Measurements from ENCODE around the gene CST5. TPM values are rescaled to one million over a fixed set of nuclear protein-coding genes. Genes with fewer than 3 reads are reported as not detected.

CST5 gene
- total and polyA plus RNA-seq, 2 experiments from 2014 or later = not detected

DNA sequence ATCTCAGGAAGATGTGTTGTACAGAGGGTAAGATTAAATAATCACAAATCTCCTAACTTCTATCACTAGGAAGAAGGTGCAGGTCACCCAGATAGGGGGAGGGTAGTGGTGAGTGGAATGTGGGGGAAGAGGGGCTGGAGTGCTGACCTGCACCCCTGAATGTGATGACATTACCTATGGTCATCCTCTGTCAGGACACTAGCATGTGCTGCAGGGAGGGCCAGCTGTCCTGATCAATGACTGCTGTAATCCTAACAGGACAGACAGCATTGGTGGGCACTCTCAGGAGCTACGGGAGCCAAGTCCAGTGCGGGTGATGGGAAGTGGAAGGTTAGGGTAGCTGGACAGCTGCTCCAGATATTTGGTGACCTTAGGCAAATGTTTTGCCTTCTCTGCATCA lies 45.2 kb upstream of the CST5 start:
- Mint-ChIP-seq H3K27me3 (ENCODE audit: insufficient read depth, low read depth, poor library complexity) (no peaks in the 10 kb centered on the region), H3K36me3 (ENCODE audit: low read depth) (no peaks in the 10 kb centered on the region; the same call in 2 of the 3 replicates), H3K9me3 (peaks cover under 1% of the 10 kb centered on the region; the same call in 1 of the 3 replicates), H3K27ac (no peak overlapping the region), H3K4me1 (no peaks in the 10 kb centered on the region), H3K4me3 (no peak overlapping the region)
- no peaks in the 10 kb centered on the region for H3K36me3 ChIP-seq (ENCODE audit: insufficient read depth)
- no peaks in the 10 kb centered on the region for H3K79me2 ChIP-seq (replicated peaks; ENCODE audit: insufficient read depth)
- no peaks in the 10 kb centered on the region for H3K9me2 ChIP-seq (ENCODE audit: insufficient read depth)
- H3K4me2 ChIP-seq = no peak overlapping the region
- no peak overlapping the region for H3K27ac ChIP-seq (ENCODE audit: low read depth)
- H2AFZ ChIP-seq = no peak overlapping the region
- ATAC-seq (no peak), DNase-seq (ENCODE audit: low spot score) (no peak)
- TF ChIP-seq NANOG (IDR thresholded peaks at IDR 0.05; ENCODE audit: borderline replicate concordance) (no peak), STAT1 (IDR thresholded peaks at IDR 0.05; ENCODE audit: unreplicated experiment) (no peak), JUNB (IDR thresholded peaks at IDR 0.05; ENCODE audit: unreplicated experiment) (no peak), EZH2phosphoT487 (IDR thresholded peaks at IDR 0.05; ENCODE audit: unreplicated experiment) (no peak), ZNF331 (CRISPR knock-in tag; IDR thresholded peaks at IDR 0.05; ENCODE audit: low read depth) (no peak), ZNF114 (CRISPR knock-in tag; IDR thresholded peaks at IDR 0.05) (no peak), EZH2 (IDR thresholded peaks at IDR 0.05; ENCODE audit: low read depth, unreplicated experiment) (no peak), POLR2AphosphoS5 (IDR thresholded peaks at IDR 0.05; ENCODE audit: low read depth) (no peak), CREB1 (CRISPR knock-in tag; IDR thresholded peaks at IDR 0.05; ENCODE audit: low read depth) (no peak)
- TF ChIP-seq, protein P1, sequence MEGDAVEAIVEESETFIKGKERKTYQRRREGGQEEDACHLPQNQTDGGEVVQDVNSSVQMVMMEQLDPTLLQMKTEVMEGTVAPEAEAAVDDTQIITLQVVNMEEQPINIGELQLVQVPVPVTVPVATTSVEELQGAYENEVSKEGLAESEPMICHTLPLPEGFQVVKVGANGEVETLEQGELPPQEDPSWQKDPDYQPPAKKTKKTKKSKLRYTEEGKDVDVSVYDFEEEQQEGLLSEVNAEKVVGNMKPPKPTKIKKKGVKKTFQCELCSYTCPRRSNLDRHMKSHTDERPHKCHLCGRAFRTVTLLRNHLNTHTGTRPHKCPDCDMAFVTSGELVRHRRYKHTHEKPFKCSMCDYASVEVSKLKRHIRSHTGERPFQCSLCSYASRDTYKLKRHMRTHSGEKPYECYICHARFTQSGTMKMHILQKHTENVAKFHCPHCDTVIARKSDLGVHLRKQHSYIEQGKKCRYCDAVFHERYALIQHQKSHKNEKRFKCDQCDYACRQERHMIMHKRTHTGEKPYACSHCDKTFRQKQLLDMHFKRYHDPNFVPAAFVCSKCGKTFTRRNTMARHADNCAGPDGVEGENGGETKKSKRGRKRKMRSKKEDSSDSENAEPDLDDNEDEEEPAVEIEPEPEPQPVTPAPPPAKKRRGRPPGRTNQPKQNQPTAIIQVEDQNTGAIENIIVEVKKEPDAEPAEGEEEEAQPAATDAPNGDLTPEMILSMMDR (conservative IDR thresholded peaks at IDR 0.05; ENCODE audit: low read depth in 2 of 2) = no peak
- TF ChIP-seq, protein P2, sequence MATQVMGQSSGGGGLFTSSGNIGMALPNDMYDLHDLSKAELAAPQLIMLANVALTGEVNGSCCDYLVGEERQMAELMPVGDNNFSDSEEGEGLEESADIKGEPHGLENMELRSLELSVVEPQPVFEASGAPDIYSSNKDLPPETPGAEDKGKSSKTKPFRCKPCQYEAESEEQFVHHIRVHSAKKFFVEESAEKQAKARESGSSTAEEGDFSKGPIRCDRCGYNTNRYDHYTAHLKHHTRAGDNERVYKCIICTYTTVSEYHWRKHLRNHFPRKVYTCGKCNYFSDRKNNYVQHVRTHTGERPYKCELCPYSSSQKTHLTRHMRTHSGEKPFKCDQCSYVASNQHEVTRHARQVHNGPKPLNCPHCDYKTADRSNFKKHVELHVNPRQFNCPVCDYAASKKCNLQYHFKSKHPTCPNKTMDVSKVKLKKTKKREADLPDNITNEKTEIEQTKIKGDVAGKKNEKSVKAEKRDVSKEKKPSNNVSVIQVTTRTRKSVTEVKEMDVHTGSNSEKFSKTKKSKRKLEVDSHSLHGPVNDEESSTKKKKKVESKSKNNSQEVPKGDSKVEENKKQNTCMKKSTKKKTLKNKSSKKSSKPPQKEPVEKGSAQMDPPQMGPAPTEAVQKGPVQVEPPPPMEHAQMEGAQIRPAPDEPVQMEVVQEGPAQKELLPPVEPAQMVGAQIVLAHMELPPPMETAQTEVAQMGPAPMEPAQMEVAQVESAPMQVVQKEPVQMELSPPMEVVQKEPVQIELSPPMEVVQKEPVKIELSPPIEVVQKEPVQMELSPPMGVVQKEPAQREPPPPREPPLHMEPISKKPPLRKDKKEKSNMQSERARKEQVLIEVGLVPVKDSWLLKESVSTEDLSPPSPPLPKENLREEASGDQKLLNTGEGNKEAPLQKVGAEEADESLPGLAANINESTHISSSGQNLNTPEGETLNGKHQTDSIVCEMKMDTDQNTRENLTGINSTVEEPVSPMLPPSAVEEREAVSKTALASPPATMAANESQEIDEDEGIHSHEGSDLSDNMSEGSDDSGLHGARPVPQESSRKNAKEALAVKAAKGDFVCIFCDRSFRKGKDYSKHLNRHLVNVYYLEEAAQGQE (IDR thresholded peaks at IDR 0.05; ENCODE audit: unreplicated experiment) = no peak
- TF ChIP-seq, protein P3, sequence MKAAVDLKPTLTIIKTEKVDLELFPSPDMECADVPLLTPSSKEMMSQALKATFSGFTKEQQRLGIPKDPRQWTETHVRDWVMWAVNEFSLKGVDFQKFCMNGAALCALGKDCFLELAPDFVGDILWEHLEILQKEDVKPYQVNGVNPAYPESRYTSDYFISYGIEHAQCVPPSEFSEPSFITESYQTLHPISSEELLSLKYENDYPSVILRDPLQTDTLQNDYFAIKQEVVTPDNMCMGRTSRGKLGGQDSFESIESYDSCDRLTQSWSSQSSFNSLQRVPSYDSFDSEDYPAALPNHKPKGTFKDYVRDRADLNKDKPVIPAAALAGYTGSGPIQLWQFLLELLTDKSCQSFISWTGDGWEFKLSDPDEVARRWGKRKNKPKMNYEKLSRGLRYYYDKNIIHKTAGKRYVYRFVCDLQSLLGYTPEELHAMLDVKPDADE (IDR thresholded peaks at IDR 0.05) = no peak
- TF ChIP-seq, protein P4, sequence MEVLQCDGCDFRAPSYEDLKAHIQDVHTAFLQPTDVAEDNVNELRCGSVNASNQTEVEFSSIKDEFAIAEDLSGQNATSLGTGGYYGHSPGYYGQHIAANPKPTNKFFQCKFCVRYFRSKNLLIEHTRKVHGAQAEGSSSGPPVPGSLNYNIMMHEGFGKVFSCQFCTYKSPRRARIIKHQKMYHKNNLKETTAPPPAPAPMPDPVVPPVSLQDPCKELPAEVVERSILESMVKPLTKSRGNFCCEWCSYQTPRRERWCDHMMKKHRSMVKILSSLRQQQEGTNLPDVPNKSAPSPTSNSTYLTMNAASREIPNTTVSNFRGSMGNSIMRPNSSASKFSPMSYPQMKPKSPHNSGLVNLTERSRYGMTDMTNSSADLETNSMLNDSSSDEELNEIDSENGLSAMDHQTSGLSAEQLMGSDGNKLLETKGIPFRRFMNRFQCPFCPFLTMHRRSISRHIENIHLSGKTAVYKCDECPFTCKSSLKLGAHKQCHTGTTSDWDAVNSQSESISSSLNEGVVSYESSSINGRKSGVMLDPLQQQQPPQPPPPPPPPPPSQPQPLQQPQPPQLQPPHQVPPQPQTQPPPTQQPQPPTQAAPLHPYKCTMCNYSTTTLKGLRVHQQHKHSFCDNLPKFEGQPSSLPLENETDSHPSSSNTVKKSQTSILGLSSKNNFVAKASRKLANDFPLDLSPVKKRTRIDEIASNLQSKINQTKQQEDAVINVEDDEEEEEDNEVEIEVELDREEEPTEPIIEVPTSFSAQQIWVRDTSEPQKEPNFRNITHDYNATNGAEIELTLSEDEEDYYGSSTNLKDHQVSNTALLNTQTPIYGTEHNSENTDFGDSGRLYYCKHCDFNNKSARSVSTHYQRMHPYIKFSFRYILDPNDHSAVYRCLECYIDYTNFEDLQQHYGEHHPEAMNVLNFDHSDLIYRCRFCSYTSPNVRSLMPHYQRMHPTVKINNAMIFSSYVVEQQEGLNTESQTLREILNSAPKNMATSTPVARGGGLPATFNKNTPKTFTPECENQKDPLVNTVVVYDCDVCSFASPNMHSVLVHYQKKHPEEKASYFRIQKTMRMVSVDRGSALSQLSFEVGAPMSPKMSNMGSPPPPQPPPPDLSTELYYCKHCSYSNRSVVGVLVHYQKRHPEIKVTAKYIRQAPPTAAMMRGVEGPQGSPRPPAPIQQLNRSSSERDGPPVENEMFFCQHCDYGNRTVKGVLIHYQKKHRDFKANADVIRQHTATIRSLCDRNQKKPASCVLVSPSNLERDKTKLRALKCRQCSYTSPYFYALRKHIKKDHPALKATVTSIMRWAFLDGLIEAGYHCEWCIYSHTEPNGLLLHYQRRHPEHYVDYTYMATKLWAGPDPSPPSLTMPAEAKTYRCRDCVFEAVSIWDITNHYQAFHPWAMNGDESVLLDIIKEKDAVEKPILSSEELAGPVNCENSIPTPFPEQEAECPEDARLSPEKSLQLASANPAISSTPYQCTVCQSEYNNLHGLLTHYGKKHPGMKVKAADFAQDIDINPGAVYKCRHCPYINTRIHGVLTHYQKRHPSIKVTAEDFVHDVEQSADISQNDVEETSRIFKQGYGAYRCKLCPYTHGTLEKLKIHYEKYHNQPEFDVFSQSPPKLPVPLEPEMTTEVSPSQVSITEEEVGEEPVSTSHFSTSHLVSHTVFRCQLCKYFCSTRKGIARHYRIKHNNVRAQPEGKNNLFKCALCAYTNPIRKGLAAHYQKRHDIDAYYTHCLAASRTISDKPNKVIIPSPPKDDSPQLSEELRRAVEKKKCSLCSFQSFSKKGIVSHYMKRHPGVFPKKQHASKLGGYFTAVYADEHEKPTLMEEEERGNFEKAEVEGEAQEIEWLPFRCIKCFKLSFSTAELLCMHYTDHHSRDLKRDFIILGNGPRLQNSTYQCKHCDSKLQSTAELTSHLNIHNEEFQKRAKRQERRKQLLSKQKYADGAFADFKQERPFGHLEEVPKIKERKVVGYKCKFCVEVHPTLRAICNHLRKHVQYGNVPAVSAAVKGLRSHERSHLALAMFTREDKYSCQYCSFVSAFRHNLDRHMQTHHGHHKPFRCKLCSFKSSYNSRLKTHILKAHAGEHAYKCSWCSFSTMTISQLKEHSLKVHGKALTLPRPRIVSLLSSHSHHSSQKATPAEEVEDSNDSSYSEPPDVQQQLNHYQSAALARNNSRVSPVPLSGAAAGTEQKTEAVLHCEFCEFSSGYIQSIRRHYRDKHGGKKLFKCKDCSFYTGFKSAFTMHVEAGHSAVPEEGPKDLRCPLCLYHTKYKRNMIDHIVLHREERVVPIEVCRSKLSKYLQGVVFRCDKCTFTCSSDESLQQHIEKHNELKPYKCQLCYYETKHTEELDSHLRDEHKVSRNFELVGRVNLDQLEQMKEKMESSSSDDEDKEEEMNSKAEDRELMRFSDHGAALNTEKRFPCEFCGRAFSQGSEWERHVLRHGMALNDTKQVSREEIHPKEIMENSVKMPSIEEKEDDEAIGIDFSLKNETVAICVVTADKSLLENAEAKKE (CRISPR knock-in tag; IDR thresholded peaks at IDR 0.05) = no peak
- no peaks in the 10 kb centered on the region for H3K4me1 ChIP-seq (ENCODE audit: insufficient read depth)
- no peaks in the 10 kb centered on the region for H3K27me3 ChIP-seq (ENCODE audit: insufficient read depth)
- no peaks in the 10 kb centered on the region for H4K20me1 ChIP-seq (replicated peaks; ENCODE audit: insufficient read depth)
- no peak overlapping the region for H3K4me3 ChIP-seq
- no peaks in the 10 kb centered on the region for H3F3A ChIP-seq (replicated peaks; ENCODE audit: low read depth)
